IMR-90 (cell line): ENCODE results near the gene FCRL2. TPM values are rescaled to one million over a fixed set of nuclear protein-coding genes. Genes with fewer than 3 reads are reported as not detected.

Experiments used
- ATAC-seq: fragments of 200-7000 bp; cut with Tn5 transposase; 2 replicates; pipeline ENCODE4 v1.9.1; 2020; ENCODE audit warnings: low read depth, mild to moderate bottlenecking, moderate library complexity
- BruUV-seq: library from RNA; stranded (reverse); fragments of 400-500 nt; replicated peaks from 2 replicates; lab custom pipeline; 2021; lab: Mats Ljungman, UMichigan
- CTCF ChIA-PET: fragments of 300-600 bp; formaldehyde crosslinking; extraction: SDS; loops from one replicate; lab custom pipeline; 2021; ENCODE audit warnings: antibody characterized with exemption; lab: Yijun Ruan, JAX
- POLR2A ChIA-PET: fragments of 300-600 bp; sonication (Branson Sonifier 250); formaldehyde crosslinking; loops from one replicate; lab custom pipeline; 2022; ENCODE audit warnings: antibody characterized with exemption; ENCODE audit not compliant: unreplicated experiment; lab: Charles Lee
- DNase-seq: peaks from one replicate; pipeline ENCODE4 v3.0.0; 2013
- H2AFZ ChIP-seq: replicated peaks from 2 replicates; pipeline ENCODE3; 2013; ENCODE audit warnings: low read length, mild to moderate bottlenecking; ENCODE audit not compliant: poor library complexity
- H2AK5ac ChIP-seq: 2 replicates; pipeline ENCODE4 v1.6.1; 2013; ENCODE audit warnings: low read depth, low read length, inconsistent platforms
- H2AK9ac ChIP-seq: replicated peaks from 2 replicates; pipeline ENCODE3; 2013; ENCODE audit warnings: mild to moderate bottlenecking, low read depth, low read length, moderate library complexity; ENCODE audit not compliant: poor library complexity
- H2BK120ac ChIP-seq: 2 replicates; pipeline ENCODE4 v1.6.1; 2013; ENCODE audit warnings: low read depth, low read length, inconsistent platforms
- H2BK15ac ChIP-seq: 3 replicates; pipeline ENCODE4 v1.6.1; 2013; ENCODE audit warnings: low read depth, low read length, inconsistent platforms
- H2BK20ac ChIP-seq: 2 replicates; pipeline ENCODE4 v1.6.1; 2013; ENCODE audit warnings: low read depth, mild to moderate bottlenecking, inconsistent platforms, low read length, moderate library complexity
- H2BK5ac ChIP-seq: 2 replicates; pipeline ENCODE4 v1.6.1; 2013; ENCODE audit warnings: mild to moderate bottlenecking, low read depth, low read length, inconsistent platforms; ENCODE audit not compliant: poor library complexity, severe bottlenecking
- H3K14ac ChIP-seq: replicated peaks from 2 replicates; pipeline ENCODE4 v1.6.1; 2013; ENCODE audit warnings: low read depth, low read length, inconsistent platforms
- H3K18ac ChIP-seq: 2 replicates; pipeline ENCODE4 v1.6.1; 2013; ENCODE audit warnings: low read depth, low read length, control low read depth
- H3K23ac ChIP-seq: 2 replicates; pipeline ENCODE4 v1.6.1; 2013; ENCODE audit warnings: low read depth, low read length, inconsistent platforms
- H3K27ac ChIP-seq: 2 replicates; pipeline ENCODE4 v1.5.1; 2013; ENCODE audit warnings: mild to moderate bottlenecking, control low read depth, low read length; ENCODE audit not compliant: insufficient read depth
- H3K27me3 ChIP-seq: 2 replicates; pipeline ENCODE4 v1.6.1; 2013; ENCODE audit warnings: low read length; ENCODE audit not compliant: control insufficient read depth, insufficient read depth
- H3K36me3 ChIP-seq: 2 replicates; pipeline ENCODE4 v1.6.1; 2013; ENCODE audit warnings: low read length, mixed read lengths; ENCODE audit not compliant: control insufficient read depth, insufficient read depth
- H3K4ac ChIP-seq: 2 replicates; pipeline ENCODE4 v1.6.1; 2013; ENCODE audit warnings: low read depth, low read length, inconsistent platforms
- H3K4me1 ChIP-seq: 2 replicates; pipeline ENCODE4 v1.6.1; 2013; ENCODE audit warnings: low read length, mixed read lengths; ENCODE audit not compliant: control insufficient read depth, insufficient read depth
- H3K4me2 ChIP-seq: 2 replicates; pipeline ENCODE4 v1.6.1; 2013; ENCODE audit warnings: low read depth, mild to moderate bottlenecking, control low read depth, low read length, moderate library complexity
- H3K4me3 ChIP-seq: 2 replicates; pipeline ENCODE4 v1.5.1; 2013; ENCODE audit warnings: low read depth, mild to moderate bottlenecking, control low read depth, low read length, moderate library complexity; ENCODE audit not compliant: insufficient read depth
- H3K56ac ChIP-seq: 2 replicates; pipeline ENCODE4 v1.6.1; 2013; ENCODE audit warnings: low read length, inconsistent platforms; ENCODE audit not compliant: insufficient read depth; ENCODE audit errors: extremely low read depth
- H3K79me1 ChIP-seq, 2 experiments: 2 replicates each; pipeline ENCODE4 v1.6.1; 2013; ENCODE audit warnings: low read length in 2 of 2, inconsistent platforms in 1 of 2, low read depth in 1 of 2
- H3K9ac ChIP-seq: 2 replicates; pipeline ENCODE4 v1.6.1; 2013; ENCODE audit warnings: low read depth, low read length, control low read depth
- H3K9me1 ChIP-seq: 2 replicates; pipeline ENCODE4 v1.6.1; 2013; ENCODE audit warnings: low read length, inconsistent platforms; ENCODE audit not compliant: insufficient read depth
- H3K9me3 ChIP-seq: 2 replicates; pipeline ENCODE4 v1.6.1; 2013; ENCODE audit warnings: low read length; ENCODE audit not compliant: control insufficient read depth, insufficient read depth
- H4K20me1 ChIP-seq: 2 replicates; pipeline ENCODE4 v1.6.1; 2013; ENCODE audit warnings: low read length, inconsistent platforms; ENCODE audit not compliant: insufficient read depth
- H4K5ac ChIP-seq: 2 replicates; pipeline ENCODE4 v1.6.1; 2013; ENCODE audit warnings: mild to moderate bottlenecking, low read depth, low read length, control low read depth
- H4K8ac ChIP-seq, 2 experiments: 2 replicates each; pipeline ENCODE4 v1.6.1; 2013; ENCODE audit warnings: low read depth in 2 of 2, low read length in 2 of 2, control low read depth in 1 of 2, inconsistent platforms in 1 of 2
- H4K91ac ChIP-seq: 2 replicates; pipeline ENCODE4 v1.6.1; 2013; ENCODE audit warnings: low read depth, low read length, inconsistent platforms; ENCODE audit not compliant: insufficient read depth
- CEBPB ChIP-seq: IDR thresholded peaks from 2 replicates; pipeline ENCODE4 v1.6.1; 2012; ENCODE audit warnings: low read depth, low read length, improper control_type of control experiment
- ELK1 ChIP-seq: fragments of 150-350 bp; IDR thresholded peaks from 2 replicates; pipeline ENCODE4 v1.6.1; 2016; ENCODE audit warnings: low read depth, mild to moderate bottlenecking, low read length, moderate library complexity, borderline replicate concordance
- FOS ChIP-seq: fragments of 150-350 bp; IDR thresholded peaks from 2 replicates; pipeline ENCODE4 v1.6.1; 2016; ENCODE audit warnings: low read depth, low read length
- MAFK ChIP-seq: IDR thresholded peaks from 2 replicates; pipeline ENCODE4 v1.6.1; 2012; ENCODE audit warnings: low read depth, low read length, improper control_type of control experiment
- MAZ ChIP-seq: IDR thresholded peaks from 2 replicates; pipeline ENCODE4 v1.6.1; 2012; ENCODE audit warnings: low read depth, mild to moderate bottlenecking, low read length, improper control_type of control experiment, moderate library complexity, borderline replicate concordance
- NFE2L2 ChIP-seq: fragments of 150-350 bp; IDR thresholded peaks from 2 replicates; pipeline ENCODE4 v1.6.1; 2016; ENCODE audit warnings: low read depth, mild to moderate bottlenecking, low read length
- RCOR1 ChIP-seq: IDR thresholded peaks from 2 replicates; pipeline ENCODE4 v1.6.1; 2012; ENCODE audit warnings: mild to moderate bottlenecking, low read length, improper control_type of control experiment; ENCODE audit not compliant: insufficient replicate concordance
- RFX5 ChIP-seq: IDR thresholded peaks from 2 replicates; pipeline ENCODE4 v1.8.0; 2012; ENCODE audit warnings: low read depth, mild to moderate bottlenecking, low read length, moderate library complexity
- SMC3 ChIP-seq: fragments of 150-350 bp; IDR thresholded peaks from 2 replicates; pipeline ENCODE4 v1.6.1; 2016; ENCODE audit warnings: low read depth, mild to moderate bottlenecking, antibody characterized with exemption, low read length, moderate library complexity
- USF2 ChIP-seq: fragments of 150-350 bp; IDR thresholded peaks from 2 replicates; pipeline ENCODE4 v1.6.1; 2017; ENCODE audit warnings: mild to moderate bottlenecking, antibody characterized with exemption, low read length, low read depth
- WGBS, 2 experiments: methylation state at CpG; one replicate each; pipeline versions ENCODE4 v1.1.5 to v1.1.7; 2013; ENCODE audit warnings: missing lambda C conversion rate in 2 of 2; ENCODE audit not compliant: insufficient read length in 1 of 2; ENCODE audit errors: extremely low coverage in 2 of 2; 5-methylcytosine and 5-hydroxymethylcytosine counted together
- dilution Hi-C: fragments of 300-500 bp; cut with HindIII; formaldehyde crosslinking; loops from one replicate; pipeline ENCODE4 v1.14.3; 2018; ENCODE audit warnings: low sequenced_read_pairs; ENCODE audit not compliant: unreplicated experiment
- in situ Hi-C: fragments of 300-500 bp; cut with MboI; formaldehyde crosslinking; loops from 3 replicates; pipeline ENCODE4 v1.14.3; 2019; ENCODE audit warnings: low sequenced_read_pairs, inconsistent platforms, mixed read lengths
- intact Hi-C: fragments of 100-400 bp; cut with micrococcal nuclease; formaldehyde crosslinking; loops from 2 replicates; pipeline ENCODE4 v1.10.0; 2022
- polyA plus RNA-seq, 3 experiments: library from polyadenylated mRNA; depleted of rRNA; stranded (reverse); fragments of >200 nt; gene quantifications; 2 replicates each; pipeline ENCODE4 v1.2.3, GENCODE V29; 2012; ENCODE audit warnings: low replicate concordance in 1 of 3
- total RNA-seq: library from RNA; depleted of rRNA; stranded (reverse); fragments of >200 nt; gene quantifications from 2 replicates; pipeline ENCODE4 v1.2.3, GENCODE V29; 2012

FCRL2 gene
- total and polyA plus RNA-seq, 2 of the 4 experiments (the other 2 are of a cell fraction): not detected

- ATAC-seq (no peak), DNase-seq (no peak)
- ChIA-PET CTCF (no interaction called here), POLR2A (no interaction called here)
- no peak overlapping the region for H4K8ac ChIP-seq
- H3K4ac ChIP-seq: no peak overlapping the region
- TF ChIP-seq CEBPB (no peak), USF2 (no peak), NFE2L2 (no peak), RCOR1 (no peak), RFX5 (no peak), SMC3 (no peak), ELK1 (no peak), MAFK (no peak), FOS (no peak), MAZ (no peak)
- no peak overlapping the region for H4K91ac ChIP-seq
- no peak overlapping the region for H2AFZ ChIP-seq
- intact Hi-C loops: no loop called here
- H3K4me2 ChIP-seq: no peak overlapping the region
- H3K23ac ChIP-seq: no peak overlapping the region
- BruUV-seq: no TSS peak
- H3K27ac ChIP-seq: no peak overlapping the region
- no CpG with 5 or more reads among the region's 5 CpGs for WGBS, 2 experiments
- no peak overlapping the region for H2AK5ac ChIP-seq
- H3K36me3 ChIP-seq: no peaks in the 10 kb centered on the region
- H3K4me3 ChIP-seq: no peak overlapping the region
- in situ Hi-C loops: no loop called here
- H3K9me3 ChIP-seq: no peaks in the 10 kb centered on the region
- H3K18ac ChIP-seq: no peak overlapping the region
- H2AK9ac ChIP-seq: no peak overlapping the region
- H3K4me1 ChIP-seq: no peaks in the 10 kb centered on the region
- dilution Hi-C loops: no loop called here
- no peak overlapping the region for H2BK5ac ChIP-seq
- H2BK20ac ChIP-seq: no peak overlapping the region
- no peaks in the 10 kb centered on the region for H3K27me3 ChIP-seq
- no peak overlapping the region for H4K5ac ChIP-seq
- no peak overlapping the region for H3K14ac ChIP-seq
- H2BK120ac ChIP-seq: no peak overlapping the region
- no peaks in the 10 kb centered on the region for H4K20me1 ChIP-seq
- H3K9ac ChIP-seq: no peak overlapping the region
- no peaks in the 10 kb centered on the region for H3K79me1 ChIP-seq
- H3K9me1 ChIP-seq: no peaks in the 10 kb centered on the region
- no peak overlapping the region for H3K56ac ChIP-seq
- no peak overlapping the region for H2BK15ac ChIP-seq
Measured at GRCh38 chr1:157702308-157702825, 74.6 kb downstream of the FCRL2 start.
